OCI-LY7 (cell line): ENCODE results near the gene CCDC57. TPM values are rescaled to one million over a fixed set of nuclear protein-coding genes. Genes with fewer than 3 reads are reported as not detected.
"Not testable (repeated sequence)": the region's sequence is repeated elsewhere in the genome, so short reads cannot be mapped to it uniquely, and the experiment has no call there.

Source experiments
- BruUV-seq: library from RNA; stranded (reverse); fragments of 400-500 nt; replicated peaks from 2 replicates; lab custom pipeline; 2021; lab: Mats Ljungman, UMichigan
- CTCF ChIA-PET: fragments of 300-600 bp; sonication (Branson Sonifier 250); formaldehyde crosslinking; loops from one replicate; lab custom pipeline; 2022; ENCODE audit warnings: antibody characterized with exemption; ENCODE audit not compliant: unreplicated experiment; lab: Charles Lee
- POLR2A ChIA-PET: fragments of 300-600 bp; sonication (Branson Sonifier 250); formaldehyde crosslinking; loops from one replicate; lab custom pipeline; 2022; ENCODE audit warnings: antibody characterized with exemption; lab: Charles Lee
- DNase-seq: peaks from one replicate; pipeline ENCODE4 v3.0.0-alpha.2; 2015; ENCODE audit warnings: low spot score
- H2AFZ ChIP-seq: fragments of 200-600 bp; sonication (generic), shearing (Covaris generic); 2 replicates; pipeline ENCODE4 v1.6.1; 2014; ENCODE audit warnings: mild to moderate bottlenecking, antibody characterized with exemption, low read length, moderate library complexity
- H3K27ac ChIP-seq: fragments of 200-600 bp; sonication (generic); 2 replicates; pipeline ENCODE4 v1.5.1; 2014; ENCODE audit warnings: mixed run types, low read depth, mild to moderate bottlenecking, moderate library complexity, low read length, inconsistent platforms; ENCODE audit not compliant: poor library complexity, severe bottlenecking
- H3K36me3 ChIP-seq: fragments of 200-600 bp; sonication (generic); 2 replicates; pipeline ENCODE4 v1.6.1; 2014; ENCODE audit warnings: mild to moderate bottlenecking, antibody characterized with exemption, low read length, moderate library complexity, mixed read lengths; ENCODE audit not compliant: insufficient read depth
- H3K4me1 ChIP-seq: fragments of 200-600 bp; sonication (generic); 2 replicates; pipeline ENCODE4 v1.5.1; 2014; ENCODE audit warnings: mild to moderate bottlenecking, low read length; ENCODE audit not compliant: insufficient read depth, poor library complexity, severe bottlenecking
- H3K4me2 ChIP-seq: fragments of 200-600 bp; sonication (generic); 2 replicates; pipeline ENCODE4 v1.6.1; 2014; ENCODE audit warnings: mild to moderate bottlenecking, low read length
- H3K4me3 ChIP-seq: fragments of 200-600 bp; sonication (generic); 2 replicates; pipeline ENCODE4 v1.5.1; 2014; ENCODE audit warnings: mild to moderate bottlenecking, low read depth, low read length; ENCODE audit not compliant: poor library complexity, severe bottlenecking
- H3K79me2 ChIP-seq: fragments of 200-600 bp; sonication (generic); 2 replicates; pipeline ENCODE4 v1.6.1; 2016; ENCODE audit warnings: low read depth, mild to moderate bottlenecking, low read length, moderate library complexity, mixed read lengths; ENCODE audit not compliant: insufficient read depth
- H3K9me2 ChIP-seq: fragments of 200-600 bp; sonication (generic); 2 replicates; pipeline ENCODE4 v1.6.1; 2016; ENCODE audit warnings: mild to moderate bottlenecking, low read length, mixed read lengths; ENCODE audit not compliant: insufficient read depth
- H3K9me3 ChIP-seq: fragments of 200-600 bp; sonication (generic); 2 replicates; pipeline ENCODE4 v1.6.1; 2014; ENCODE audit warnings: mild to moderate bottlenecking, mixed run types, low read length, mixed read lengths
- H4K20me1 ChIP-seq: fragments of 200-600 bp; sonication (generic); 2 replicates; pipeline ENCODE4 v1.6.1; 2014; ENCODE audit warnings: mild to moderate bottlenecking, antibody characterized with exemption, low read length, moderate library complexity, mixed read lengths; ENCODE audit not compliant: insufficient read depth
- CTCF ChIP-seq: fragments of 200-600 bp; sonication (generic); conservative IDR thresholded peaks from 2 replicates; pipeline ENCODE4 v1.5.1; 2014; ENCODE audit warnings: mild to moderate bottlenecking, antibody characterized with exemption, low read length, moderate library complexity, mixed read lengths
- EZH2phosphoT487 ChIP-seq: fragments of 200-600 bp; sonication (generic); IDR thresholded peaks from 2 replicates; pipeline ENCODE4 v1.6.1; 2018; ENCODE audit warnings: low read depth, borderline replicate concordance, mild to moderate bottlenecking, mixed run types, antibody characterized with exemption, low read length, moderate library complexity, mixed read lengths
- intact Hi-C: fragments of 100-400 bp; cut with micrococcal nuclease; formaldehyde crosslinking; loops from one replicate; pipeline ENCODE4 v1.10.0; 2022; ENCODE audit not compliant: unreplicated experiment
- total RNA-seq, 2 experiments: library from RNA; depleted of rRNA in 1 of 2; stranded (reverse); fragments of >200 nt in 1 of 2; shearing (Covaris generic) in 1 of 2; gene quantifications; 2 replicates each; pipeline ENCODE4 v1.2.3, GENCODE V29; 2014 to 2022

Gene CCDC57
- total RNA-seq, 2 experiments from 2014 or later = 34.5 to 58.7 TPM

- intact Hi-C loops = no loop called here
- Histone ChIP-seq H3K4me1 (peaks cover 13% of the 10 kb centered on the region), H3K9me2 (no peaks in the 10 kb centered on the region), H3K9me3 (no peaks in the 10 kb centered on the region), H3K4me2 (no peak overlapping the region), H3K36me3 (no peaks in the 10 kb centered on the region), H2AFZ (no peak overlapping the region), H3K27ac (no peak overlapping the region), H4K20me1 (no peaks in the 10 kb centered on the region), H3K4me3 (no peak overlapping the region), H3K79me2 (no peaks in the 10 kb centered on the region)
- ChIA-PET CTCF (interaction anchor here (0.7 kb wide), 1 partner anchor 21 kb away, joined by 3 read pairs; no protein-coding TSS in a partner anchor), POLR2A (interaction anchor here (0.5 kb wide), 1 partner anchor 20 kb away, joined by 3 read pairs; no protein-coding TSS in a partner anchor)
- no peak for DNase-seq
- TF ChIP-seq CTCF (no peak), EZH2phosphoT487 (no peak)
- BruUV-seq = no TSS peak
These were observed 1.5 kb upstream of the CCDC57 start for GRCh38 chr17:82214012-82214628.

GRCh38 chr17:82213251-82214011 is 789 bp upstream of the CCDC57 start:
- Histone ChIP-seq H3K4me3 (peak overlapping the region; percentile 86), H3K9me3 (no peaks in the 10 kb centered on the region), H3K4me1 (peaks cover 19% of the 10 kb centered on the region), H4K20me1 (no peaks in the 10 kb centered on the region), H3K27ac (no peak overlapping the region), H2AFZ (peak overlapping the region; percentile 93), H3K79me2 (no peaks in the 10 kb centered on the region), H3K4me2 (peak overlapping the region; percentile 84), H3K36me3 (no peaks in the 10 kb centered on the region), H3K9me2 (no peaks in the 10 kb centered on the region)
- TF ChIP-seq EZH2phosphoT487 (no peak), CTCF (no peak)
- DNase-seq = no peak
- CTCF ChIA-PET = interaction anchor here (0.7 kb wide), 1 partner anchor 21 kb away, joined by 3 read pairs; no protein-coding TSS in a partner anchor
- intact Hi-C loops = loop anchor here (2.0 kb wide), 1 partner anchor 15 kb away; the partner anchor contains the start of gene SLC16A3
- no TSS peak for BruUV-seq
- POLR2A ChIA-PET = interaction anchor here (0.5 kb wide), 1 partner anchor 20 kb away, joined by 3 read pairs; no protein-coding TSS in a partner anchor

GRCh38 chr17:82210655-82211054 is 2.0 kb downstream of the CCDC57 start:
- DNase-seq, H2AFZ ChIP-seq, POLR2A ChIA-PET, intact Hi-C loops, H3K9me3 ChIP-seq, H3K79me2 ChIP-seq, H3K9me2 ChIP-seq, CTCF ChIA-PET, H3K36me3 ChIP-seq, H3K27ac ChIP-seq, BruUV-seq, H4K20me1 ChIP-seq, H3K4me3 ChIP-seq: not testable (repeated sequence)
- 0 out of 2 replicates have a peak overlapping the region, but pooled peaks have one; percentile 84 for H3K4me2 ChIP-seq
- H3K4me1 ChIP-seq = peaks cover 29% of the 10 kb centered on the region
